HepG2 (cell line): ENCODE results near the gene MYOM1. TPM values are rescaled to one million over a fixed set of nuclear protein-coding genes. Genes with fewer than 3 reads are reported as not detected.

ENCODE experiments used
- BCL3 ChIP-seq: sonication (generic); formaldehyde crosslinking; IDR thresholded peaks from 2 replicates; pipeline ENCODE4 v1.5.1; 2020; ENCODE audit warnings: mild to moderate bottlenecking, missing genetic modification reagents, moderate library complexity
- JARID2 ChIP-seq: sonication (generic); formaldehyde crosslinking; IDR thresholded peaks from 2 replicates; pipeline ENCODE4 v1.8.1; 2023; ENCODE audit warnings: missing genetic modification reagents, inconsistent platforms; ENCODE audit not compliant: insufficient replicate concordance
- NFYC ChIP-seq: IDR thresholded peaks from 2 replicates; pipeline ENCODE4 v1.6.1; 2016; ENCODE audit warnings: missing genetic modification reagents, missing compliant biosample characterization
- RFXAP ChIP-seq: sonication (generic); formaldehyde crosslinking; IDR thresholded peaks from 2 replicates; pipeline ENCODE4 v1.4.0; 2020; ENCODE audit warnings: missing genetic modification reagents, borderline replicate concordance
- RORA ChIP-seq: sonication (generic); formaldehyde crosslinking; IDR thresholded peaks from 2 replicates; pipeline ENCODE4 v1.5.0; 2020; ENCODE audit warnings: mild to moderate bottlenecking, missing genetic modification reagents, moderate library complexity
- TCF7 ChIP-seq: sonication (generic); IDR thresholded peaks from 2 replicates; pipeline ENCODE4 v1.6.1; 2016; ENCODE audit warnings: antibody characterized with exemption, low read depth
- THRA ChIP-seq: sonication (generic); formaldehyde crosslinking; IDR thresholded peaks from 2 replicates; pipeline ENCODE4 v1.4.0; 2020; ENCODE audit warnings: missing genetic modification reagents, borderline replicate concordance
- ZBTB21 ChIP-seq: sonication (generic); formaldehyde crosslinking; IDR thresholded peaks from 2 replicates; pipeline ENCODE4 v1.4.0; 2020; ENCODE audit warnings: missing genetic modification reagents
- ZNF362 ChIP-seq: sonication (generic); formaldehyde crosslinking; IDR thresholded peaks from 2 replicates; pipeline ENCODE4 v1.4.0; 2020; ENCODE audit warnings: missing genetic modification reagents, mild to moderate bottlenecking, borderline replicate concordance
- ZNF562 ChIP-seq: sonication (generic); formaldehyde crosslinking; IDR thresholded peaks from 2 replicates; pipeline ENCODE4 v1.8.0; 2022; ENCODE audit warnings: missing genetic modification reagents, borderline replicate concordance
- ZNF777 ChIP-seq: sonication (generic); formaldehyde crosslinking; IDR thresholded peaks from 2 replicates; pipeline ENCODE4 v1.4.0; 2020; ENCODE audit warnings: missing genetic modification reagents
- ZNF792 ChIP-seq: IDR thresholded peaks from 2 replicates; pipeline ENCODE4 v1.6.1; 2016
- ZNF879 ChIP-seq: sonication (generic); formaldehyde crosslinking; IDR thresholded peaks from 2 replicates; pipeline ENCODE4 v1.8.1; 2023; ENCODE audit warnings: missing genetic modification reagents
- ZSCAN20 ChIP-seq: sonication (generic); formaldehyde crosslinking; IDR thresholded peaks from 2 replicates; pipeline ENCODE4 v1.4.0; 2020; ENCODE audit warnings: missing genetic modification reagents, mild to moderate bottlenecking, borderline replicate concordance
- polyA plus RNA-seq, 8 experiments: library from polyadenylated mRNA; depleted of rRNA in 3 of 8; stranded (reverse) in 7 of 8; unstranded in 1 of 8; fragments of >200 nt; fragmentation: Illumina TruSeq in 4 of 8; extraction: Trizol in 4 of 8; gene quantifications; 2 replicates each; pipeline versions ENCODE4 v1.2.1 to v1.2.3, GENCODE V29; 2011 to 2016; ENCODE audit warnings: low read depth in 4 of 8, missing spikeins in 1 of 8, mixed read lengths in 1 of 8; ENCODE audit not compliant: insufficient read depth in 1 of 8
- total RNA-seq, 5 experiments: library from RNA; depleted of rRNA; stranded (reverse); fragments of >200 nt; fragmentation: Illumina TruSeq; extraction: Trizol; gene quantifications; 2 replicates each; pipeline ENCODE4 v1.2.3, GENCODE V29; 2016; ENCODE audit warnings: low read depth in 1 of 5
- TF ChIP-seq, protein P1 (sequence below): IDR thresholded peaks from 2 replicates; pipeline ENCODE4 v1.4.0; 2020; ENCODE audit warnings: mild to moderate bottlenecking, missing genetic modification reagents
- TF ChIP-seq, protein P2 (sequence below): sonication (generic); formaldehyde crosslinking; IDR thresholded peaks from 2 replicates; pipeline ENCODE4 v1.8.0; 2023; ENCODE audit warnings: mild to moderate bottlenecking, missing genetic modification reagents

Gene MYOM1
- total and polyA plus RNA-seq, 2 of the 13 experiments (the other 11 are each of a cell fraction or from before 2014, with no cell fraction given) = 0.46 to 0.98 TPM

DNA sequence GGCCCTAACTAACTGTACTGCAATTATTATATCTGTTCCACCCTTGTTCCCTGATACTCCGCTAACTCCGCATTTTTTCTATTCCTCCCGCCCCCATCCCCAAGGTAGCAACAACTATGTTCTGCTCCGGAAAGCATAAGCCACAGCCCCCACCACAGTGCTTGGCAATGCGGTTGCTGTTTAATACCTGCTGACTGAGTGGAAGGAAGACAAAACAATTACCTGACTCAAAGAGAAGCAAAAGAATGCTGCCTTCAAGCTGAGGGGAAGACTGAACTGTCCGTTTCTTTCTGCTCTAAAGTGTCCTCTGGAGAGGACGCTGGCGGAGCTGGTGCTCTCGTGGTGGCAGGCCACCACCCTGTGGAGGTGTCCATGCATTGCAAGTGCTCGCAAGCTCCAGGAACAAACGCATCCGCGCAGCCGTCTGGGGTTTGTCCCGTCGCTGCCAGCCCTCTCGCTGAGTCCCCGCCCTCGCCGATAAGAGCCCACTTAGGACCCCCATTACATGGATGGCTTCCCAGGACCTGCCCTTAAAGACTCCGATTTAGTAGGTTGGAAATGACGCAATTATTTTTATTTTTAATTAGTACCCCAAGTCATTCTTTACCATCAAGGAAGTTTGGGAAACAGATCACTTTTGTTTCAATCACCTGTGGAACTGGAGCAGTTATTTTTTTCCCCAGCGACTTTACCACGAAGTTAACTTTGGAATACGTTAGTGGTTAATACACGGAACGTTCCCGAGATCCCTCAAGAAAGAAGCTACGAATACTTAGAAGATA, 26.3 kb upstream of the MYOM1 start (continued):
- TF ChIP-seq THRA (CRISPR knock-in tag) = peak; percentile 77
- no peak for TF ChIP-seq TCF7
- peak; percentile 80 for TF ChIP-seq ZNF792 (CRISPR knock-in tag)
- no peak for TF ChIP-seq NFYC (CRISPR knock-in tag)
- 0 out of 2 replicates have a peak, but pooled peaks have one; percentile 64 for TF ChIP-seq RORA (CRISPR knock-in tag)
- TF ChIP-seq ZNF879 = no peak
- TF ChIP-seq ZNF777 (CRISPR knock-in tag) = peak; percentile 90
- no peak for TF ChIP-seq ZSCAN20
- TF ChIP-seq, protein P1, sequence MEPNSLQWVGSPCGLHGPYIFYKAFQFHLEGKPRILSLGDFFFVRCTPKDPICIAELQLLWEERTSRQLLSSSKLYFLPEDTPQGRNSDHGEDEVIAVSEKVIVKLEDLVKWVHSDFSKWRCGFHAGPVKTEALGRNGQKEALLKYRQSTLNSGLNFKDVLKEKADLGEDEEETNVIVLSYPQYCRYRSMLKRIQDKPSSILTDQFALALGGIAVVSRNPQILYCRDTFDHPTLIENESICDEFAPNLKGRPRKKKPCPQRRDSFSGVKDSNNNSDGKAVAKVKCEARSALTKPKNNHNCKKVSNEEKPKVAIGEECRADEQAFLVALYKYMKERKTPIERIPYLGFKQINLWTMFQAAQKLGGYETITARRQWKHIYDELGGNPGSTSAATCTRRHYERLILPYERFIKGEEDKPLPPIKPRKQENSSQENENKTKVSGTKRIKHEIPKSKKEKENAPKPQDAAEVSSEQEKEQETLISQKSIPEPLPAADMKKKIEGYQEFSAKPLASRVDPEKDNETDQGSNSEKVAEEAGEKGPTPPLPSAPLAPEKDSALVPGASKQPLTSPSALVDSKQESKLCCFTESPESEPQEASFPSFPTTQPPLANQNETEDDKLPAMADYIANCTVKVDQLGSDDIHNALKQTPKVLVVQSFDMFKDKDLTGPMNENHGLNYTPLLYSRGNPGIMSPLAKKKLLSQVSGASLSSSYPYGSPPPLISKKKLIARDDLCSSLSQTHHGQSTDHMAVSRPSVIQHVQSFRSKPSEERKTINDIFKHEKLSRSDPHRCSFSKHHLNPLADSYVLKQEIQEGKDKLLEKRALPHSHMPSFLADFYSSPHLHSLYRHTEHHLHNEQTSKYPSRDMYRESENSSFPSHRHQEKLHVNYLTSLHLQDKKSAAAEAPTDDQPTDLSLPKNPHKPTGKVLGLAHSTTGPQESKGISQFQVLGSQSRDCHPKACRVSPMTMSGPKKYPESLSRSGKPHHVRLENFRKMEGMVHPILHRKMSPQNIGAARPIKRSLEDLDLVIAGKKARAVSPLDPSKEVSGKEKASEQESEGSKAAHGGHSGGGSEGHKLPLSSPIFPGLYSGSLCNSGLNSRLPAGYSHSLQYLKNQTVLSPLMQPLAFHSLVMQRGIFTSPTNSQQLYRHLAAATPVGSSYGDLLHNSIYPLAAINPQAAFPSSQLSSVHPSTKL = peak; percentile 75
- TF ChIP-seq ZNF362 (CRISPR knock-in tag) = peak; percentile 58; the same call in 1 of the 2 replicates
- TF ChIP-seq RFXAP (CRISPR knock-in tag) = peak; percentile 25; the same call in 1 of the 2 replicates
- peak; percentile 47 for TF ChIP-seq JARID2 (CRISPR knock-in tag)
- TF ChIP-seq, protein P2, sequence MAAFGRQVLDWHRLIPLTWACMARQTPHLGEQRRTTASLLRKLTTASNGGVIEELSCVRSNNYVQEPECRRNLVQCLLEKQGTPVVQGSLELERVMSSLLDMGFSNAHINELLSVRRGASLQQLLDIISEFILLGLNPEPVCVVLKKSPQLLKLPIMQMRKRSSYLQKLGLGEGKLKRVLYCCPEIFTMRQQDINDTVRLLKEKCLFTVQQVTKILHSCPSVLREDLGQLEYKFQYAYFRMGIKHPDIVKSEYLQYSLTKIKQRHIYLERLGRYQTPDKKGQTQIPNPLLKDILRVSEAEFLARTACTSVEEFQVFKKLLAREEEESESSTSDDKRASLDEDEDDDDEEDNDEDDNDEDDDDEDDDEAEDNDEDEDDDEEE = no peak
- TF ChIP-seq ZBTB21 (CRISPR knock-in tag) = no peak
- TF ChIP-seq BCL3 (CRISPR knock-in tag) = peak; percentile 53; the same call in 1 of the 2 replicates
- no peak for TF ChIP-seq ZNF562 (CRISPR knock-in tag)
